HPDE6-E6E7 (cell line): ENCODE results near the gene NBEAL2.

Source experiments
- DNase-seq: peaks from one replicate; pipeline ENCODE4 v3.0.0; 2011; ENCODE audit warnings: missing footprints; ENCODE audit errors: extremely low spot score

The NBEAL2 gene

DNA sequence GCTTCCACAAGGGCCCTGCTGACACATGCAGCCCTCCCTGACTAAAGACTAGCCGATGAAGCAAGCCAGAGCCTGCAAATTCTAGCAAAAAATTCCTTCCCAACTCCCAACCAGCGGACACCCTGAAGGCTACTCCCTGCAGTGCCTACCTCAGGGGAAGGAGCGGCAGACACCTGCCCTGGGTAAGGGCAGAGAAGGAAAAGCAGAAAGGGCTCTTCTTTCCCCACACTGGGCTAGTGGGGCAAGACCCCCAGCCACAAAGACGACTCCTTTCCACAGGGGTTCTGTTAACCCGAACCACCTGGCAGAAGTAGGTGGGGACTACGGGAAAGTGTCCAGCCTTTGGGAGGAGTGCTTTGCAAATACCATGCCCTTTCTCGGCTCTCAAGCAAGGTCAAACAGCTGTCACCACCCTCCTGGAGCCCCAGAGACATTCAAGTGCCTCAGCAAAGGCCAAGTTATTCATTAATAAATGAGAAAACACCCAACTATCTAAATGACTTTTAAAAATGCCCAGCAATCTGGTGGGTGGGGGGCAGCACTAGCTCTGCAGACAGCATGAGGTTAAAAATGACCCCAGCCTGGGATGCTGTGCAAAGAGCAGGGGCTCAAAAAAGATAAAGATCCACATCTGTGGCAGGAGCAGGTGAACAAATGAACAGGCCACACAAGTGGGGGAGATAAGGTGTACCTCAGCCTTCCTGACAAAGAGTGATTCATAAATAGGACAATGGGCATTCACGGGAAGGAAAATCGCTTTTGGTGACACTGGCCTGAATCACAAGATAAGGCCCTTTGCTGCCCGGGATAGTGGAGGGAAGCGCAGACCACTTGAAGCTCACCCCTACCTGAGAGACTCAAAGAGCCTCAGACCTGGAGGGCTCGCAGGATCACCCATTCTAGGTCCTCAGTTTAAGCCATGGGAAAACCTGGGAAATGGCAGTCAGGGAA lies 36.0 kb upstream of the NBEAL2 start:
- DNase-seq: no peak

DNA sequence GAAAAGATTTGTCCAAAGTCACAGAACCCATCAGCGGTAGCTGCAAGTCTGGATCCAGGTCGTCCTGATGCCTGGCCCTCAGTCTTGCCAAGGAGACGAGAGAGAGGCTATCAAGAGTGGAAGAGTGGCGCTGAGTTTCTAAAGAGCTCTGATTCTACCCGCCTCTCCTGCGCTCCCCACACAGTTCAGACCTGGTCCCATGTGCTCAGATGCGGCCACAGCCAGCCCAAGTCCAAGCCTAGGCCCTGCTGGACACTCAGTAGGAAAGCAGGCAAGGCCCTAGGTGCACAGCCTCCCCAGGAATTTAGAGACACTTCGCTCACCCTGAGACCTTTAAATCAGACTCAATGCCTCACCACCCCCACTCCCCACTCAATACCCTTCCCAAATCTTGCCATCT lies 35.3 kb upstream of the NBEAL2 start:
- DNase-seq: no peak

DNA sequence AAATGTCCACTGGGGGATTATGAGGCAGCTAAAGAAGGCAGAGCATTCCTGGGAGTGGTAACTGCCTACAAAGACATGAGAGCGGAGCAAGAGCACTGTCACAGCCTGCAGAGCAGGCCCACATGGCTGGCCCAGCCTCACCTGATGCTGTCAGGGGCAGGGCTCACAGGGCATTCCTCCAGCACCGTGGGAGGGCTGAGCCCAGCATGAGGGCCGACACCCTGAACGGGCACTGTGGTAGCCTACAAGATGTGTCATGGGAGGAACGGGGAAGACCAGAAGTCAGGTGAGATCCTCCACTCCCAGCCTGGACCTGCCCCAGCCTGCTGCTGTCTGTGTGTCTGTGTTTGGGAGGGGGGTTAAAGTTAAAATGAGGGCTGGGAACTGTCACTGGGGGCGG lies 33.0 kb upstream of the NBEAL2 start:
- DNase-seq: no peak

DNA sequence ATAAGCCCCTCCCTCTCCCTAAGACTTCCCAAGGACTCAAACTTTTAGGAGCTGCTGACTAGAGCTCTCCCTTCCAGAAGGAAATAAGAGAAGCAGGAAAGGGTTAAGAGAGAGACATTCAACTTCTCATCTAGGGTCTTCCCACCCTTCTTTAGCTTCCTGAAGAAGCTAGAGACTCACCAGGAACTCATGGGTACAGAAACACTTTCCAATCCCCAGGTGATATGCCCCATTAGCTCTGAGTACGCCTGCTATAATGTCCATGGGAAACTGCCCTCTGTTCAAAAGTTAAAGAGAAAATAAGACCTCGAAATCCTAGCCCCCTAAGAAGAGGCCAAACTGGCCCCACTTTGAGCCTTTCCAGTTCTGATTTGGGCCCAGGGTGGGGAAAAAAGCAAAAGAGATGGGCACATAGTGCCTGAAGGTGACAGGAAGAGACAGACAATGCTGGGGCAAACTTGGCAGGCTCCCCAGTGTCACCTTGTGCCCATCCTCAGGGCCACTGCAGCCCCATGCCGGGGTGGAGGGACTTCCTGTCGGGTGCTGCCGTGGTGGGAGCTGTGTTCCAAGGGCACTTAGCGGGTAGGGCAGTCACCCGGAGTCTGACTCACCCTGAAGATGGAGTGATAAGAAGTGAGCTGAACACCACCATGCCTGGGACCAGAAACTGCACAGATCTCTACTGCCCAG lies 32.5 kb upstream of the NBEAL2 start:
- DNase-seq: no peak

DNA sequence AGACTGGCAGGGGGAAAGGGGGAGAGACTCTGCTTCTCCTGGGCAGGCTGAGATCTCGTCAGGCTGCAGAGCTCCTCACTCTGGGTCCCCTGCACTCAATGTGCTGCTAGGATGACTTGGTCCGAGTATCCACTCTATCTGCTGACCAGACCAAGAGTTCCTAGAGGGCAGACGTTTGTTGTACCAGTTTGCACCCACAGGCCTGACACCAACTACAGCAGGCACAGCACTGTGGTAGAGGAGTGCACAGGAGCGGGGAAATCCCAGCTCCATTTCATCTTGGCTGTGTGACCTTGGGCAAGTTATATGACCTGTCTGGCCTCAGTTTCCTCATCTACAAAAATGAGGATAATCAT lies 31.9 kb upstream of the NBEAL2 start:
- DNase-seq: no peak

DNA sequence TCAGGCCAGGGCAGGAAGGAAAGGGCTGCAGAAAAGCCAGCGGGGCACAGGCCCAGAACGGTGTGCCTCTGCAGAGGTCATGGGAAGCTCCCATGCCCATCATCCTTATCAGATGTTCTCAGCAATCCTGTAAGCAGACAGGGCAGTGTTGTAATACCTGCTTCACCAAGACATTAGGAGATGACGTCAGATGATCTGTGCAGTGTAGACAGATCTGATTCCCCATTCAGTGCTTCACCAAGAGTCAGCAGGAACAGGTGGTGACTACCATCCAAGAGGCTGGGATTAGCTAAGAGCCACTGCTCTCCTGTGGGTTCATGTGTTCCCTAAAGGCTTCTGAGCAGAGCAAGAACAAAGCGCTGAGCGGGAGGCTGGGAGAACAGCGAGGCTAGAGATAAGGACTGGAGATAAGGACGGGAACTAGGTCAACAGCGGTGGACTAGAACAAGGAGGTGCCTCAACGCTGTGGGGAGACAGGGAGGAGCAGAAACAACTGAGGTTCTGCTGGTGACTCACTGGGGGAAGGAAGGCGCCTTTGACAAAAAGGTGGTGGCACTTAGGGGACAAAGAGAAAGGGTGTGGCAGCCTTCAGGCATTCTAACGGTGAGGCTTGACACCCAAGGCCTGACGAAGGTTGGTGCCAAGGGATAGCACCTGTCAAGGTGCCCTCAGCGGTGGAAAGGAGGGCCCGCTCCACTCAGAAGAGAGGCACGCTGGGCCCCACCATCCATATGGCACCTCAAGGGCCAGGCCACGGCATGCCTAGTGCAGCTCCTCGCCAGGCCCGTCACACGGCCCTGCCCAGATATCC lies 31.3 kb upstream of the NBEAL2 start:
- DNase-seq: no peak

DNA sequence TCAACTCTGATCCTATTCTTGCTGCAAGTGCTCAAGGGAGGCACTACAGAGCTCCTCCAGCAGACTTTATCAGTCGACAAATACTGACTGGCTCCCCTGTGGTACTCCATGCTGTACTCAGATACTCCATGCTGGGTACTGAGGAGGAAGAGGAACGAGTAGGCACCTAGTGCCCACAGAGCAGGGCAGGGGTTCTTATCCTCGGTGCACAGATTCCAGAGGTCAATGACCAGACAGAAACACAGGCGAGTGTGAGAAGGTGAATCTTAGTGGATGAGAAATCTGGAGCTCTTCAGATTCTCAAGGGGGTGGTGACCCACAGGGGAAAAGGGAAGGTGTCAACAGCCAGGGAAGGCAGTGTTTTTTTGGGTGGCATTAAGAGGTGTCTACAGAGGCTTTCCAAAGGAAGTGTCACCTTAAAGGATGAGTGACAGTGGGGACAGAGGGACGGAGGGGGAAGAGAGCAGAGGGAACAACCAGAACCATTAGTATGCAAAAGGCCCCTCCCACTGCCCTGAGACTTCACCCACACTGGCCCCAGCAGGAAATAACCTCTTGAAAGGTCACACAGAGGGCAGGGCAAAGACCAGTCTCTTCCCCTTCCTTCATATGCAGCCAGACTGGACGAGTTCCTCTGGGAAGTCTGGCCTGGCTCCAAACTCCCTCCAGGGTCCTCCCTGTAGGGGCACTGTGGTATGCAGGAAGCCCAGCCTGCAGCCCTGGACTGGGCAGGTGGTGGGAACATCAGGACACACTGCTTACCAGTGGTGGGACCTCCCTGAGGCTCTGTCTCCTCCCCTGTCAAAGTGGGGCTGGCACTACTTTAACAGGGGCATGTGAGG lies 30.4 kb upstream of the NBEAL2 start:
- DNase-seq: no peak

DNA sequence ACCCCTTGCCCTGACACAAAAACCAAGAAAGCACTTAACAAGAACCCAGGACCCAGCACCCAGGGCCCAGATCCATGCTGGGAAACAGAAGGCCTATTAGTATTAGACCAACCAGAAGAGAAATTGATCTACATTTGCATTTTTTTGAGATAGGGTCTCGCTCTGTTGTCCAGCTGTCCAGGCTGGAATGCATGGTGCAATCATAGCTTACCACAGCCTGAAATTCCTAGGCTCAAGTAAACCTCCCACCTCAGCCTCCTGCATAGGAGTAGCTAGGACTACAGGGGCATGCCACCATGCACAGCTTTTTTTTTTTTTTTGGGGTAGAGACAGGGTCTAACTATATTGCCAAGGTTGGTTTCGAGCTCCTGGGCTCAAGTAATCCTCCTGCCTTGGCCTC lies 29.3 kb upstream of the NBEAL2 start:
- DNase-seq: no peak

DNA sequence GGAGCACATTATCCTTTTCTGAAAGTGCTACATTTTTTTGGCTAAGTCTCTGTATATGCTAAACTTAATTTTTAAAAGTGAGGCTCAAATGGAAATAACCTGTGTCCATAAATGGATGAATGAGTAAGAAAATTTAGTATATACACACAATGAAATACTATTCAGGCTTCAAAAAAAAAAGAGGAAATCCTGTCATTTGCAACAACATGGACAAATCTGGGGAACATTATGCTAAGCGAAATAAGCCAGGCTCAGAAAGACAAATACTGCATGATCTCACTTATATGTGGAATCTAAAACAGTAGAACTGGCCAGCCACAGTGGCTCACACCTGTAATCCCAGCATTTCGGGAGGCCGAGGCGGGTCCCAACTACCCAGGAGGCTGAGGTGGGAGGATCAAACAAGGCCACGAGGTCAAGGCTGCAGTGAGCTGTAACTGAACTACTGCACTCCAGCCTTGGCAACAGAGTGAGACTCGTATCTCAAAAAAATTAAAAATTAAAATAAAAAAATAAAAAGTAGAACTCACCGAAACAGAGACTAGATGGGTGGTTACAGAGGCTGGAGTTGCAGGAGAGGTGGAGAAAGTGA lies 28.7 kb upstream of the NBEAL2 start:
- DNase-seq: no peak

DNA sequence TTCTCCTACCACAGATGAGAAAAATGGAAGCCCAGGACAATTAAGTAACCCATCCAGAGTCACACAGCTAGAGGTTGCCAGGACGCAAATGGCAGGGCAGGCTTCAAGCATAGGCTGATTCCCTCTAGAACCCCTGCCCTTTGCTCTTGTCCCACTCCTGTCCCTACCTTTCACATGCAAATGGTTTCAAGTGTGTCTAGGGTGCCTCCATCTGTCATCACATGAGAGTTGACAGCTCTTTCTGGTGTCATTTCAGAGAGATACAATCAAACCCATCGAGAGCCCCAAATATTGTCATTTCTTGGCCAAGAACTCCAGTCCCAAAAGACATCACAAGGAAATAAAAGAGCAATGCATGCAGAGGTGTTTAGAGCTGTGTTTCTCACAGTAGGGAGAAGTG lies 26.7 kb upstream of the NBEAL2 start:
- no peak for DNase-seq

DNA sequence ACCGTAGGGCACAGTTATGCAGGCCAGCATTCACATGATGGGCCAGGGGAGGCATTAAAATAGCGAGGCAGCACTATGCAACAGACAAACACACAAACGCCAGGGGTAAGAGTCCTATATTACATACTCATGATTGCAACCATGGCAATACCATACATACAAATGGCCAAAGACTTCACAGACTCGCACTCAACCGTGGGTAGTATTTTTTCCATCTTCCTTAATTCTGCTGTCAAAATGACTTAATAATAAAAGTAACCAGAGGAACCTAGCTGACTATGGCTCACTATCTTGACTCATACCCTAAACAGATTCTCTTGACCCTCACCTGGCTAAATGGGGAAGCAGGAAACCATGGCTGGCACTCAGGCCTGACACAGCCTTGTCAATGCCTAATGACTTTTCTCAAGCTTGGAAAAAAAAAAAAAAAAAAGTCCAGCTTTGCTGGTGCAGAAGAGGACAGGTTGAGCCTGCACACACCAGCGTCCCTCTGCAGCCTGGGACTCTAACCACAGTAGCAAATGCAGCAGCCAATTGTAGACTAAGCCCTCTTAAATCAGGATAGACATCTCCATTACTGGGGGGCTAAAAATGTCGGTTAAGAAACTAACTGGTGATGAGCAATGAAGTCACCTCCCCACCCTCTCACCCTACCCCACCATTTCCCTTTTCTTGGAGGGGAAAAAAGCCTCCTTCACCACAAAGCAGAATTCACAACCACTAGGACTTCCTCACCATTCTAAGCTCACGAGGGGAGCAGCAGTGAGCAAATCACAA lies 26.0 kb upstream of the NBEAL2 start:
- no peak for DNase-seq

DNA sequence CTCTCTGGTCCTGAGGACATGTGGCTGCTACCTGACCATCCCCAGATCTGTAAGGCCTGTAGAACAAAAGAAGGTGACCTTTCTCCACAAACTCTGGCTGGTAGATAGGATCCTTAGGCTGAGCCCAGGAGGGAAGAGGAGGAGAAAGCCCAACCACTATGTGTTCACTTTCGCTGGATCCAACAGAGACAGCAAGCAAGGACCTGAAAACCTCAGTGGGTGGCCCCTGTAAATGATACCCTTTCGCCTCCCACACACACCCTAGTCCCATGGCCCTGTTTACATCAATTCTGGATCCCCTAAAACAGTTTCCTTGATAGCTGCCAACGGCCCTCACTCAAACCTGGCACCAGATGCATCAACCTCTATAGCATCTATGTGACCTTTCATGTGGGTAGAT lies 25.3 kb upstream of the NBEAL2 start:
- DNase-seq: no peak

DNA sequence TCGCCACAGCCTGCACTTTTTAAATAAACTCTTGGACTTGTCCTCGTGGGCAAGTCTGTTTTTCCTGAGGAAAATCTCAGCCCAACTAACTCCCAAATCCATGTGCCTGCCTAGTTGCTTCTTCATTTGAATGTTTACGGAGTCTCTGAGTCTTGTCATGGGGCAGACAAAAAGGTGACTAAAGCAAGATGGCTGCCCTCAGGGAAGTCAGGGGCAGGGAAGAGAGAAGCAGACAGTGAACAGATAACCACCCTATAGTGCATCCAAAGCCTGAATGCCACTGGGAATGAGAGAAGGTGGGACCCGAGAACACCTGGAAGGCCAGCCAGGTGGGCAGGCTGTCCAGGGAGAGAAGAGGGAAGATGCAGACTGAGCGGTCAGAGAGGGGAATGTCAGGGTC lies 24.3 kb upstream of the NBEAL2 start:
- DNase-seq: no peak

DNA sequence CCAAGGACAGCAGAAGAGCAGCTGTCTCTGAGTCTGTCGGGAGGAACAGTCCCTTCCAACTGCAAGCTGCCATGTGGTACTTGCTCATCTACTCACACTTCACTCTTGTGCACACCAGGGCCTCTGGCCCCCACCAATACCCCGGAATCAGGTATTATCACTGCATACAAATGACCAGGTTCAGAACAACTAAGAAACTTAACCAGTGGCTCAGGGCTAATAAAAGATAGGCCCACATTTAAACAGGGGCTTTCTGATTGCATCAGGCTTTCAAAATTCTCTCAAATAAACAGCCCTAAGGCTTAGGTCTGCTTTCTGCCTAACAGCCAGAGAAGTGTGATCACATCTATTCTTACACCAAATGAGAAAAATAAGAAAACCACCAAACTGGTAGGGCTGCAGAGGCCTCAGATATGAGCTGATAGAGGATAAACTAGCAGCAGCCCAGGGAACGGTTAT lies 23.6 kb upstream of the NBEAL2 start:
- DNase-seq: no peak

DNA sequence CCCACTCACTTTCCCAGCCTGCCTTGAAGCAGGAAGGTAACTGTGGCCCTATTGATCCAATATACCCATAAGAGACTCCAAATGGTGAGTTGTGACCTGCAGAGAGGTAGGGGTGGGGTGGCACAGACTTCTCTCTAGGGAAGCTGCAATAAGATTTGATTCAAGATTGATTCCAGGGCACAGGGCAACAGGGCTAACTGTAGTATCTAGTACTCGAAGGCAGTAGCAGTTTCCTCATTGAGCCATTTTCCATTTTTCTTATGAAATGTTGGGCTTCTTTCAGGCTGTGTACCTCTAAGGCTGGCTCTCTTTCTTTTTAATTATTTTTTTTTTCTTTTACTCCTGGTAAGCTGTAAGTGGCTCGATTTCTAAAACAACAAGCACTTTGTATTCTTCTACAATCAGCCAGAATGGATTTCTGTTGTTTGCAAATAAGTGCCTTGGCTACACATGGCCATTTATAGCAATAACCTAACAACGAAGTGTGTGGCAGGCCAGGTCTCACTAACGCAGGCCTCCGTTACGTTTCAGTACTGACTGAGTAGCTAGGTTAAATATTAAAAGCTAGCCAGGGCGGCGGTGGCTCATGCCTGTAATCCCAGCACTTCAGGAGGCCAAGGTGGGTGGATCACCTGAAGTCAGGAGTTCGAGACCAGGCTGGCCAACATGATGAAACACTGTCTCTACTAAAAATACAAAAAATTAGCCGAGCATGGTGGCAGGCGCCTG lies 22.2 kb upstream of the NBEAL2 start:
- no peak for DNase-seq

DNA sequence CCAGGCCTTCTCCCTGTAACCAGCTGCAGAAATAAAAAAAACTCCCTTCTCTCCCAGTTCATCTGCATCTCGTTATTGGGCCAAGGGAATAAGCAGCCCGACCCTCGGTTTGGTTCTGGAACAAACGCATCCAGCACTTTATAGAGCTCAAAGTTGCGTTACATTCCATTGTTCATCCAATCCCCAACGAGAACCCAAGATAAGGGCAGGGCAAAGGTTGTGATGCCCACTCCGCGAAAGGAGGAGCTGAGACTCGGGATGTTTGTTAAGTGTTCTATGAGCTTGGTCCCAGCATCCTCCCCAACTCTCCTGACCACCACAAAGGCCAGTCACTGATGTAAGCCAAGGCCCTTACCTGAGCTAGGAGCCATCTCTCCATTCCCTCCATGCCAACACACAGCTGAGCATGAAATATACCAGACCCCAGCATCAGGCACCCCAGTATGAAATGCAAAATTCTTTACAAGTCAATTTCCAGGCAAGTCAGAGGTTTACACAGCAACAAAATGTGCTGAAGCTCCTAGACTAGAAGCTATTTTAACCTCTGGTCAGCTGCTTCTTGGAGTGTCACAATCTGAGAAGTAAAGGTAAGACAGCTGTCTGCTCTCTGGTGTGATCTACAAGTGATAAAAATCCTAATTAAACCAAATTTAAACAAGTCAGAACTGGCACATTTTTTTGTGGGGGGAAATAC lies 20.9 kb upstream of the NBEAL2 start:
- no peak for DNase-seq

DNA sequence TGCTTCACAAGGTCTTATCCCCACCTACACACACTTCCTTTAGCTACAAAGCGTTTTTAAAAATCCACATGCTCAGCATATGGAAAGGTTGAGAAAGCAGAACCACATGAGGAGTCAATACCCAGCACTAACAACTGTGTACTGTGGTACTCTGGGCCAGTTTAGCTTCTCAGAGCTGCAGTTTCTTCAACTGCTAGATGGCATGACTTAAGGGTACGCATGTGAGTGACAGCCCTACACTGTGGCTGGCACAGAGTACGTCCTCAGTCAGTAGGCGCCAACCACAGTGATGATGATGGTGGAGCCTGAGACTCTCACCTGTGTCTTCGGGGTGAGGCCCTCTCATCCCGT lies 20.3 kb upstream of the NBEAL2 start:
- DNase-seq: no peak

DNA sequence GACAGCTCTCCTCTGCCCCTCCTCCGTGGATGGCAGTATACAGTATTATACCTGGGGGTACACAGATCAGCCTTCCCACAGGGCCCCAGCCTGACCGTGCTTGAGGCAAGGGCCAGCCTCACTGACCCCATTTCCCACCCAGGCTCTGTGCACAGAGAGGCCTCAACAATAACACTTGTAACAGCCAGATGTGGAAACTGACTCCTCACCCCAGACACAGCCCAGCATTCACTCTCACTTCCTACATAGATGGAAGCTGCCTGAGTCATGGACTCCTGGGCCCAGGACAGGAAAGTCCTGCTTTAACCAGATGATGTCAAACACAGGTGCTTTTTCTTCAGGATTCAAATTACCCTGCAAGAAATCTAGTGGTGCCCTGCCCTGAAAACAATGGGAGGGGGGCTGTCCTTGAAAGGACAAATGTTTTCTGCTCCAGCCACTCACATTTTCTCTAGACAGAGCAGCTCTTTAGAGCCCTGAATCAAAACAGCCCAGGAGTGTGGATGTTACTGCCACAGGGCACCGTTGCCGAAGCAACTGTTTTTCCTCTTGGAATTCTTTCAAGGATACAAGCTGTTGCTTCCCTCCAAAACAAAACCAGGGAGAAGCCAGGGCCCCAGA lies 19.3 kb upstream of the NBEAL2 start:
- peak; percentile 64 for DNase-seq

DNA sequence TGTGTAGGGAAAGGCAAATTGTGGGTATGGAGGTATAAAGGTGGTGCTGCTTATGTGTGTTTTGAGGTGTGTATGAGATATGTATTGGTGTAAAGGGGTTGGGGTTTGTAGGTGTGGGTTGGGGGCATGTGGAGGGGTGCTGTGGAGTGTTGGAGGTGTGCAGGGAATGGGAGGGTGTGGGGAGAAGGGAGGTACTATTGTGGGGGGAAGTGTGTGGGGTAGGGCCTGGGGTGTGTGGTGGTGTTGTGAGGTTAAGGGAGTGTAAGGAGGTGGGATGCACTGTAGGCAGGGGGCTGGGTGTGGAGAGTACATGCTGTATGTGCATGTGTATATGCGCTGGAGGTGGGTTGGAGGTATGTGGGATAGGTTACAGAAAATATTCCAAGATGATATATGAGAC lies 18.6 kb upstream of the NBEAL2 start:
- DNase-seq: no peak
